Frontal cortex (tissue), 4 donors: ENCODE measurements around the gene SCUBE1. TPM values are rescaled to one million over a fixed set of nuclear protein-coding genes. Genes with fewer than 3 reads are reported as not detected.

Experiments
- DNase-seq, 2 donors: peaks; one replicate each; pipeline ENCODE4 v3.0.0; 2012; ENCODE audit warnings: low spot score in 2 of 2
- FAIRE-seq: peaks from 2 replicates; lab custom pipeline; 2012; peaks lifted over from hg19 to GRCh38; lab: Jason Lieb, UNC
- total RNA-seq: library from RNA; depleted of rRNA; stranded (reverse); fragments of >200 nt; gene quantifications from one replicate; pipeline ENCODE4 v1.2.3, GENCODE V29; 2014
- donor health status: control.
- donor health status: control.
- donor health status: control.

The SCUBE1 gene
- total RNA-seq, 1 donor from 2014 or later, result 26.1 TPM

- DNase-seq, result no peak
- FAIRE-seq, result no peak
These were observed 34.9 kb downstream of the SCUBE1 start for GRCh38 chr22:43308060-43308830.

- FAIRE-seq (no peak), DNase-seq (no peak)
These were observed 37.4 kb downstream of the SCUBE1 start for GRCh38 chr22:43305806-43306205.

DNA sequence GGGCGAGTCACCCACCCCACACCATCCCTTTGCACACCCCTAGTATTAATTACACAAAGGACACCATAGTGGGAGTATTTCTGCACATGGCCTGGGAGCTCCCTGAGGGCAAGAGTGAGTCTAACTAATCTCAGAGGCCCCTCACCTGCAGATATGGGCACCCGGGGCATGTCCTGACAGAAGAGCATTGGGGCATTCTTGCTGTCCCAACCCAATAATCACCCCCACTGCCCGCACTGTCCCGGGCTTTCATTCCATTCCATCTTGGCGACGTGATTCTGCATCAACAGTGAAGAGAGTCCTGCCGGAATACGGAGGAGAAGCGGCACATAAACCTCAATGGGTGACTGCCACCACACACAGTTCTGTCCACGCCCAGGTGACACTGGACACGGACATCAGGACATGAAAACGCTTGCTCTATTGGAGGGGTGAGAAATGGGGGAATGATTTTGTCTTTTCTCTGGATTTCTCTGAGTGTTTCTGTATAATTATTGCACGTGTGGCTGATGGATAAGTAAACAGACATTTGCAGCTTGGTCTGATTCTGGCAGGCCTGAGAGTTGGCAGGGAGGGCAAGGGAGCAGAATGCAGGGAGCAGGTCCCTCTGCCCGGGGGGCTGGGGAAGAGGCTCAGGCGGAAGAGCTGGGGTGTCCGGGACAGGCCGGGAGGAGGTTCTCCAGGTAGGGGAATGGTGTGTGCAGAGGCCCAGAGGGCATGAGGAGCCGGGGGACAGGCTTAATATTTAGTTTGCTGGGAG lies 38.2 kb downstream of the SCUBE1 start:
- no peak for DNase-seq
- FAIRE-seq, result no peak

- DNase-seq, result no peak
- no peak for FAIRE-seq
These were observed 39.4 kb downstream of the SCUBE1 start for GRCh38 chr22:43303751-43304150.

DNA sequence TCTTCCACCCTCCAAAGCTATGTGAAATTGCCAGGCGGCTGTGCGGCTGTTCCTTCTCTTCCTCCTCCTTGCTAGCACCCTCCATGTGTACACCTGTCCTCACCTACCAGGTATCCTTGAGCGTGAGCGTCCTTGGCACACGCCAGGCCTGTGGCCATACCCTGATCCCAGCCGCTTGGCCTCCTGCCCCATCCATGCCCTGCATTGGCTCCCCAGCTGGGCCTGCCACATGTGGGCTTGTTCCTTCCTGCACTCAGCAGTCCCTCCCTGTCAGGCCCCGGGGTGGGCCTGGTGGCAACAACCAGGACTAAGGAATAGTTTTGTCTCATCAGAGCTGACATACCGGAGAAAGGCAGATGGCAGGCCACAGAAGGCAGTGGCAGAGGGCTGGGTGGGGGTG lies 40.0 kb downstream of the SCUBE1 start:
- FAIRE-seq, result no peak
- DNase-seq, result no peak

DNA sequence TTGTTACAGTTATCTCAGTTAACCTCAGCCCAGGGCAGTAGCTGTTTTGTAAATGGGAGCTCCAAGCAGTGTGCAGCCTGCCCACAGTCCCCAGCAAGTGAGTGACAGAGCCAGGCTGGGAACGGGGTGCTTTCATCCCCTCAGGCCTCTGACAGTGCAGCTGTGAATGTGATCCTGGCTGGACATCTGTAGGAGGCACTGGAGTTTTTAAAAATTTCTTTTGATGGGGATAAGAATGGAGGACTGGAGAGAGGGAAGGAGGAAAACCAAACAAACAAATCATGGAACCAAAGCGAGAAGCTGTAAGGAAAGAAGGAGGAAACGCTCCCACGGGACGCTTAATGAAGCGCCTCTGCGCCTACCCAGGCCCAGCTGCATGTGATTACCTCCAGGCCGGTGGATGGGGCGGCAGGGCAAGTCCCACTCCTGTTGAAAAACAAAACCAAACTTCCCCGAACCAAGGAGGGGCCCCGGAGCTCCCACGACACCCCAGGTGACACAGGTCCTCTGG lies 40.6 kb downstream of the SCUBE1 start:
- DNase-seq (no peak), FAIRE-seq (no peak)

DNA sequence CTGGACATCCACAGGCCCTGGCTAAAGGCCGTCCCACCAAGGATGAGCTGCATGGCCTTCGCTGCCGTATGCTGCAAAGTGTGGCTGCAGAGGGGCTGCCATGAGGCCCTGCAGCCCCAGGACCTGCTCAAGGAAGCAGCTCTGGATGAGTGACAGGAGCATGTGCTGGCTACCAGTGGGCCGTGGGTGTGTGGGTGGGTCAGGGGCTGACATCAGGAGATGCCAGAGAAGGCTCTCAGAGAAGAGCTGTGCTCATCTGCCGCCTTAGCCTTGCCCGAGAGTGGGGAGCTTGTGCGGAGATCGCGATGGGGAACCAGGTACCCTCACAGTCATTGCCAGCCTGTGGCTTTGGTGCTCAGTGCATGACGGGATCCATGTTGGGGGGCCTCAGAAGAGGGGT lies 41.3 kb downstream of the SCUBE1 start:
- DNase-seq (no peak), FAIRE-seq (no peak)

DNA sequence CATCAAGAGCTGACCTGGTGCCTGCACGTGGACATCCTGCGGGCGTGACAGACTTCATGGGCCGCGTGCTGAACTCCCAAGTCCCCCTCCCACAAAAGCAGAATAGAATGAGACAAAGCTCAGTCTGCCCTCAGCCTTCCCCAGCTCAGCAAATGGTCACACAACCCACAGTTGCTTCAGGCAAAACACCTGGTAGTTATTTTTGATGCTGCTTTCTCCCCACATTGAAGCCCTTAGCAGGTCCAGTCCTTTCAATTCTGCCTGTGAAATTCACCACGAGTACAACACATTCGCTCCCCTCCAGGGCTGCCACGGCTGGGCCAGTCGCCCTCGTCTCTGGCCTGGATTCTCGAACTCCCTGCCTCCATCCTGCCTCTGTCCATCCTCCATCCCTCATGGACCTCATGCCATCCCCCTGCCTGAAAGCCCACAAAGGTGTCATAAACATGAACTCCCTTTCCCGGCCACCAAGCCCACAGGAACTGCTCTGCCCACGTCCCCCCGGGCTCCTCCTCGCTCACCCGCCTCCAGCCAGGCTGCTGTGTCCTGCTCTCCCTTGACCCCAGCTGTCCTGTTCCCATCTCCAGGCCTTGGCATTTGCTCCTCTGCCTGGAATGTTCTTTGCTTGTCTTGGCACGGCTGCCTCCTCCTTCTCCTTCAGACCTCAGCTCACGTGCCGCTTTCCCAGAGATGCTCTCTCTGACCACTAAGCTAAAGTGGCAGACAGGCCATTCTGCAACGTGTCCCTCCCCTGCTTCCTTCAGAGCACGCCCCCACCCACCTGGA lies 42.1 kb downstream of the SCUBE1 start:
- no peak for FAIRE-seq
- DNase-seq, result no peak

GRCh38 chr22:43299736-43300135 lies 43.4 kb downstream of the SCUBE1 start:
- FAIRE-seq (no peak), DNase-seq (no peak)

DNA sequence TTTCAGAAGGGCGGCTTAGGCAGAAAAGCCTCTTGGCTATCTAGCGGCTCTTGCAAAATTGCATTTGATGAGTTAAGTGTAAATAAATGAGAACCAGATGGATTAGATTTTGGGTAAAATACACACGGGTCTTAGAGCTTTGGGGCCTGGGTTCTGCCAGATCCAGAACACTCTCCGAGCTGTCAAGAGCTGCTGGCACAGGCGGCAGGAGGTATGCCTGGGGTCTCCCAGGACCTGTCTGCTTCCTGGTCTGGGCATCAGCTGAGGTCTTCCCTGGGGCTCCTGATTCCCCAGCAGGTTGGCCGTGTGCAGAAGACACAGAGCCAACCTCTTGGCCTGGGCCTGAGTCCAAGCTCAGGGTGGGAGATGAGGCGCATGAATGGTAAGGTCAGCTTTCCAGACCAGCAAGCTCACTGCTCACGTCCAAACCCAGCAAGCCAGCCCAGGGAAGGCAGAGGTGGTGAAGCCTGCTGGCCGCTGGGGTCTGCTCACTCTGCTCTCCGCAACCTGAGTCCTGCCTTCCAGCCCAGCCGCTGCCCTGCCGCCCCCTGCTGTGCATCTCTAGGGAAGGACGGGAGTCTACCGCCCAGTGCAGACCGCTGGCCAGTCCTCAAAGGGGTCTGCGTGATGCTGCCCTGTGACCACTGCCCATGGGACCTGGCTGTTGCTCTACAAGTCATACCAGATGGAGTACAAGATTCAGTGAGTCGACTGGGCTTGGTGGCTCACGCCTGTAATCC lies 44.9 kb downstream of the SCUBE1 start:
- FAIRE-seq, result no peak

GRCh38 chr22:43297270-43298061 lies 45.7 kb downstream of the SCUBE1 start:
- FAIRE-seq, result no peak
- no peak for DNase-seq

More for the DNA sequence above, 44.9 kb downstream of the SCUBE1 start:
- DNase-seq, result no peak

- FAIRE-seq (no peak), DNase-seq (no peak)
These were observed 46.8 kb downstream of the SCUBE1 start for GRCh38 chr22:43296276-43296902.

DNA sequence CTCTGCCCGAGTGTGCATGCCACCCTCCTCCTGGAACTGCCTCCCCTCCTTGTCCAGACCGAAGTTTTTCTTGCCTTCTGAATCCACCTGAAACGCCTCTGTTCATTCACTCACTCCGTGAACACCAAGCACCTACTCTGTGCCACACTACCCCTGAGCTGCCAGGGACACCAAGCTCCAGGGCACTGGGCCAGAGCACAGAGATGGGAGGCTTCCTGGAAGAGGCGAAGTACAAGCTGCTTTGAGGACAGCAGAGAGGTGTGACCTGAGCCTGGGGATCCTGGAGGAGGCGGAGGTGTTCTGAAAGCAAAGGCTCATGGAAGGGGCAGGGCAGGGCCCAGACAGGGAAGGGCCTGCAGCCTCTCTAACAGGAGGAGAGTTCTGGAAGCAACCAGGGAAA lies 47.5 kb downstream of the SCUBE1 start:
- FAIRE-seq (no peak), DNase-seq (no peak)

GRCh38 chr22:43295173-43295572 lies 48.0 kb downstream of the SCUBE1 start:
- FAIRE-seq (no peak), DNase-seq (no peak)

DNA sequence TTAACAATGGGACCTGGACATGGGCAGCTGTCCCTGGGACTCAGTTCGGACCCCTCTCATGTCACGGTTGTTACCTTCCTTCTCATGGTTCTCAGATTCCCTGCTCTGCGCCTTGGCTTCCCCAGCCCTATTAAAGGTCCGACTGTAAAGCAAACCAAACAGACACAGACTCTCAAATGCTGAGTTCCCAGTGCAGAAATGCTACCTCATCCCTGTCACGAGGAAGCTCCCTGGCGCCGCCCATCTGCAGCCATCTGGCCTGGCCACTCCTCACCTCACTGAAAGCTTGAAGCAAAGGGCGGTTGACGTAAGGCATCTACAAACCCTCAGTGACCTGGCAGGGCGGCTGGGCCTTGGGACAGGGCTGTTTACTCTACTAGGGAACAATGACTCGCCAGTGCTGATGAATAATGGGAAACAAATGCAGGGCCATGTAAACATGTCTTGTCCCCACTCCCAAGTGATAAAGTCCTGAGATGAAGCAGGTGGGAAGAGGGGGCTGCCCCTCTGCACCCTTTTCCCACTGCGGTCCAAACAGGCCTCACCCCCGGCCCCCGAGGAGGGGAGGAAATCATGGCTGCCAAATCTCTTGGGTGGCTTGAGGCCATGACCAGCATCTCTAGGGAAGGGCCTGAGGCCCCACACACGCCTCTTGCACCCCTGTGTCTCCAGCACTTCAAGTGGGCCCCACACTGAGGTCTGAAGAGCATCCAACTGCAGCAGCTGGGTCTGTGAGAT lies 49.3 kb downstream of the SCUBE1 start:
- no peak for DNase-seq
- FAIRE-seq, result no peak

DNA sequence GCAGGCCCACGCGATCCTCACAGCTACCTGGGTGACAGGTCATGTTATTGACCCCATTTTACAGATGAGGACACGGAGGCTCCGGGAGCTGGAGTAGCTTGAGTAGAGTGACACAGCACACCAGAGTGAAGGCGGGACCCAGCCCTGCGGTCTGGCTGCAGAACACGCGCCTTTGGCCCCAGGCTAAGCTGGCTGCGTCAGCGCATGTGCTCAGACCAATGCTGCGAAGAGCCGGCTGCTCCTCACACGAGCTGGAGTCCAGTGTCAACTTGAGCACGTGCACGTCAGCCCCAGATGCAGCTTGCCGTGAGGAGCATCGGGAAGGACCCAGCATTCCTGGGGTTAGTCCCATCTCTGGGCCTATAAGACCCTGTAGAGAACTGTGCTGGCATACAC lies 49.9 kb downstream of the SCUBE1 start:
- no peak for FAIRE-seq
- DNase-seq, result no peak

DNA sequence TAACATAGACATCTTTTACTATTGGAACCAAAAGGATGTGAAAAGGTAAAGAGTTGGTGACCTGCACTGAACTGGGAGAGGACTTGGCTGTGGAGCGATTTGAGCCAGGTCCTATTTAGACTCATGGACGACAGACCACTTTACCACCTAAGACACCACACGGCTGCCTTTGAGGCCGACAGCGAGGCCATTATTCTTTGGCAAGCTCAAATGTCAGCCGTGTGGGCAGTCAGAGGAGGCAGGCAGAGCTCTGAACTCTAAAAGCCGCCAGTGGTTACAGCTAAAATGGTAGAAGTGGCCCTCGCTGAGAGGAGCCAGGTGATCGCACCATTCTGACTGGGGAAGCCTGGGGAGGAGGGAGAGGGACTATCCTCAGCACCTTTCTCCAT lies 50.5 kb downstream of the SCUBE1 start:
- DNase-seq, result no peak
- FAIRE-seq, result no peak

- no peak for FAIRE-seq
- no peak for DNase-seq
These were observed 51.8 kb downstream of the SCUBE1 start for GRCh38 chr22:43291381-43291780.
